Measurements from ENCODE around the gene SETD1A. TPM values are rescaled to one million over a fixed set of nuclear protein-coding genes. Genes with fewer than 3 reads are reported as not detected.

SETD1A gene
- total and polyA plus RNA-seq, 2 donors from 2014 or later, result 4.8 to 18.8 TPM

GRCh38 chr16:31023627-31024226 lies 66.2 kb downstream of the SETD1A start:
- TF ChIP-seq CTCF (IDR thresholded peaks at IDR 0.05; ENCODE audit: borderline replicate concordance, extremely low read depth, insufficient read depth), result no peak
- FAIRE-seq (no peak), DNase-seq (no peak)
- Histone ChIP-seq H3K9me3 (ENCODE audit: control insufficient read depth in 2 of 3, insufficient read depth in 1 of 3, low read length in 3 of 3) (no peaks in the 10 kb centered on the region), H3K27ac (ENCODE audit: low read depth in 2 of 2, low read length in 2 of 2) (no peak overlapping the region), H3K4me1 (ENCODE audit: control insufficient read depth in 2 of 3, insufficient read depth in 2 of 3, low read depth in 1 of 3, low read length in 3 of 3) (no peaks in the 10 kb centered on the region), H3K9ac (ENCODE audit: low read length in 3 of 3) (no peak overlapping the region), H3K27me3 (ENCODE audit: control insufficient read depth, insufficient read depth, low read length) (no peaks in the 10 kb centered on the region), H3K4me3 (ENCODE audit: low read length in 3 of 3) (no peak overlapping the region), H3K36me3 (ENCODE audit: control insufficient read depth in 2 of 3, insufficient read depth in 3 of 3, low read length in 3 of 3) (no peaks in the 10 kb centered on the region)
- intact Hi-C loops (cut with DNase I), result no loop called here

- Histone ChIP-seq H3K4me3 (ENCODE audit: low read length in 3 of 3) (no peak overlapping the region), H3K4me1 (ENCODE audit: control insufficient read depth in 2 of 3, insufficient read depth in 2 of 3, low read depth in 1 of 3, low read length in 3 of 3) (no peaks in the 10 kb centered on the region), H3K27ac (ENCODE audit: low read depth in 2 of 2, low read length in 2 of 2) (no peak overlapping the region), H3K9ac (ENCODE audit: low read length in 3 of 3) (no peak overlapping the region), H3K36me3 (ENCODE audit: control insufficient read depth in 2 of 3, insufficient read depth in 3 of 3, low read length in 3 of 3) (no peaks in the 10 kb centered on the region), H3K9me3 (ENCODE audit: control insufficient read depth in 2 of 3, insufficient read depth in 1 of 3, low read length in 3 of 3) (no peaks in the 10 kb centered on the region), H3K27me3 (ENCODE audit: control insufficient read depth, insufficient read depth, low read length) (no peaks in the 10 kb centered on the region)
- TF ChIP-seq CTCF (IDR thresholded peaks at IDR 0.05; ENCODE audit: borderline replicate concordance, extremely low read depth, insufficient read depth), result no peak
- DNase-seq, result no peak
- intact Hi-C loops (cut with DNase I), result no loop called here
- FAIRE-seq, result no peak
Observed at GRCh38 chr16:31025339-31025738, 67.8 kb downstream of the SETD1A start.

GRCh38 chr16:31029272-31029671 lies 71.7 kb downstream of the SETD1A start:
- H3K27ac ChIP-seq (ENCODE audit: low read depth in 2 of 2, low read length in 2 of 2), result no peak overlapping the region
- H3K9ac ChIP-seq (ENCODE audit: low read length in 3 of 3), result no peak overlapping the region
- H3K9me3 ChIP-seq (ENCODE audit: control insufficient read depth in 2 of 3, insufficient read depth in 1 of 3, low read length in 3 of 3), result no peaks in the 10 kb centered on the region
- peaks cover 0 to 9% (median 1%) of the 10 kb centered on the region in 3 donors for H3K4me1 ChIP-seq (ENCODE audit: control insufficient read depth in 2 of 3, insufficient read depth in 2 of 3, low read depth in 1 of 3, low read length in 3 of 3)
- no peaks in the 10 kb centered on the region for H3K27me3 ChIP-seq (ENCODE audit: control insufficient read depth, insufficient read depth, low read length)
- TF ChIP-seq CTCF (IDR thresholded peaks at IDR 0.05; ENCODE audit: borderline replicate concordance, extremely low read depth, insufficient read depth), result no peak
- H3K4me3 ChIP-seq (ENCODE audit: low read length in 3 of 3), result no peak overlapping the region
- no peak for DNase-seq
- no peak for FAIRE-seq
- no peaks in the 10 kb centered on the region for H3K36me3 ChIP-seq (ENCODE audit: control insufficient read depth in 2 of 3, insufficient read depth in 3 of 3, low read length in 3 of 3)
- intact Hi-C loops (cut with DNase I), result no loop called here

GRCh38 chr16:31031276-31031675 lies 73.7 kb downstream of the SETD1A start:
- TF ChIP-seq CTCF (IDR thresholded peaks at IDR 0.05; ENCODE audit: borderline replicate concordance, extremely low read depth, insufficient read depth), result no peak
- Histone ChIP-seq H3K9ac (ENCODE audit: low read length in 3 of 3) (no peak overlapping the region), H3K27me3 (ENCODE audit: control insufficient read depth, insufficient read depth, low read length) (no peaks in the 10 kb centered on the region), H3K4me3 (ENCODE audit: low read length in 3 of 3) (no peak overlapping the region), H3K4me1 (ENCODE audit: control insufficient read depth in 2 of 3, insufficient read depth in 2 of 3, low read depth in 1 of 3, low read length in 3 of 3) (peaks cover 0 to 14% (median 7%) of the 10 kb centered on the region in 3 donors), H3K27ac (ENCODE audit: low read depth in 2 of 2, low read length in 2 of 2) (no peak overlapping the region), H3K36me3 (ENCODE audit: control insufficient read depth in 2 of 3, insufficient read depth in 3 of 3, low read length in 3 of 3) (no peaks in the 10 kb centered on the region), H3K9me3 (ENCODE audit: control insufficient read depth in 2 of 3, insufficient read depth in 1 of 3, low read length in 3 of 3) (no peaks in the 10 kb centered on the region)
- intact Hi-C loops (cut with DNase I), result no loop called here
- no peak for FAIRE-seq
- DNase-seq, result no peak

Measured in kidney (tissue), 14 donors.